Measurements from ENCODE around the gene RTN4.

Gene RTN4

GRCh38 chr2:54969940-54970338 lies 80.3 kb downstream of the RTN4 start:
- DNase-seq (ENCODE audit: low read depth) = no peak
- TF ChIP-seq CTCF (IDR thresholded peaks at IDR 0.05; ENCODE audit: control insufficient read depth, extremely low read depth, insufficient read depth) = no peak
- no peak overlapping the region for H3K4me3 ChIP-seq (ENCODE audit: low read depth, low read length)

GRCh38 chr2:54969295-54969939 lies 80.8 kb downstream of the RTN4 start:
- no peak for DNase-seq (ENCODE audit: low read depth)
- H3K4me3 ChIP-seq (ENCODE audit: low read depth, low read length) = no peak overlapping the region
- no peak for TF ChIP-seq CTCF (IDR thresholded peaks at IDR 0.05; ENCODE audit: control insufficient read depth, extremely low read depth, insufficient read depth)

- no peak for DNase-seq (ENCODE audit: low read depth)
- no peak for TF ChIP-seq CTCF (IDR thresholded peaks at IDR 0.05; ENCODE audit: control insufficient read depth, extremely low read depth, insufficient read depth)
Measured at GRCh38 chr2:54968561-54969218, 81.6 kb downstream of the RTN4 start.

GRCh38 chr2:54967759-54968365 lies 82.4 kb downstream of the RTN4 start:
- H3K4me3 ChIP-seq (ENCODE audit: low read depth, low read length) = no peak overlapping the region
- DNase-seq (ENCODE audit: low read depth) = no peak
- no peak for TF ChIP-seq CTCF (IDR thresholded peaks at IDR 0.05; ENCODE audit: control insufficient read depth, extremely low read depth, insufficient read depth)

More at GRCh38 chr2:54968561-54969218, 81.6 kb downstream of the RTN4 start:
- no peak overlapping the region for H3K4me3 ChIP-seq (ENCODE audit: low read depth, low read length)

DNA sequence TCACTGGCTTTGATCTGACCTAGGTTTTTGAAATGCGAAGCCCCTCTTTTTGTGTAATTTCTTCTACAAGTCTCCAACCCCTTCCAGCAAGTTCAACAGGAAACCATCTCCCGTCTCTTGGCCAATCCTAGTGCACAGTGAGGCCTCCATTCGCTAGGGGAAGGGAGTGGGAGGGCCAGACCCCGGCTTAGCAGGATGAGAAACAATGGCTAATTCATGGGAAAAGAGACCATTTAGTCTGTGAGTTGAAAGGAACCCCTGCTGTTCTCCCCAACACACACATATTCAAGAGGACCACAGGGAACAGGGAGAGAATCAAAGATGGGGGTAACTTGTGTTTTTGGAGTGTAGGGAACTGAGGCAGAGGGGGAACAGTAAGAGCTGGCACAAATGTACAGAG lies 83.0 kb downstream of the RTN4 start:
- DNase-seq (ENCODE audit: low read depth) = no peak
- H3K4me3 ChIP-seq (ENCODE audit: low read depth, low read length) = no peak overlapping the region
- TF ChIP-seq CTCF (IDR thresholded peaks at IDR 0.05; ENCODE audit: control insufficient read depth, extremely low read depth, insufficient read depth) = no peak

DNA sequence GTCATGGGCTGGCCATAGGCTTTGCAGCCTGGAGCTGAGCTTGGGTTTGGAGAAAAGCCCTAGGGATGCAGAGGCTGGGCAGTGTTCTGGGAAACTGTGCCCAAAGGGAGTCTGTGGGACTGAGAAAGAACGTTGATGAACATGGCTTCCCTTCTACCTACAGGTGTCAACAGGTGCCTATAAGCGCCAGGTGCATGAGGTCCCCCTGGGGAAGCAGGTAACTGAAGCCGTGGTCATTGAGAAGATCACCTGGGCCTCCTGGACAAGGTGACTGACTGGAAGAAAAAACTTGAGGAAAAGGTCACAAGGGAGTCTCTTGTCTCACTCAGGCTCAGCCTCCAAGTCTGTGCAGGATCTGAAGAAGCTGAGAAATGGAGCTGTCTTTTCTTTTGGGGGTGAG lies 83.4 kb downstream of the RTN4 start:
- DNase-seq (ENCODE audit: low read depth) = no peak
- no peak overlapping the region for H3K4me3 ChIP-seq (ENCODE audit: low read depth, low read length)
- TF ChIP-seq CTCF (IDR thresholded peaks at IDR 0.05; ENCODE audit: control insufficient read depth, extremely low read depth, insufficient read depth) = no peak

Measured in LNCaP clone FGC (cell line).